Choroid plexus epithelial cell (primary cell): Measurements from ENCODE around the gene MELK.

Experiments used
- DNase-seq: peaks from one replicate; pipeline ENCODE4 v3.0.0-alpha.2; 2010; ENCODE audit warnings: low read depth
- H3K4me3 ChIP-seq: 2 replicates; pipeline ENCODE4 v1.5.1; 2011; ENCODE audit warnings: low read depth, mild to moderate bottlenecking, control low read depth, low read length, moderate library complexity
- CTCF ChIP-seq: conservative IDR thresholded peaks from 2 replicates; pipeline ENCODE4 v1.5.1; 2011; ENCODE audit warnings: low read depth, mild to moderate bottlenecking, control low read depth, inconsistent platforms, low read length, moderate library complexity

Gene MELK

GRCh38 chr9:36665387-36665786, 92.7 kb downstream of the MELK start:
- TF ChIP-seq CTCF = no peak
- peak; percentile 39 for DNase-seq

GRCh38 chr9:36665921-36666431, 93.3 kb downstream of the MELK start:
- no peak overlapping the region for H3K4me3 ChIP-seq
- no peak for TF ChIP-seq CTCF
- DNase-seq = peak; percentile 45

More at GRCh38 chr9:36665387-36665786, 92.7 kb downstream of the MELK start:
- H3K4me3 ChIP-seq = no peak overlapping the region

DNA sequence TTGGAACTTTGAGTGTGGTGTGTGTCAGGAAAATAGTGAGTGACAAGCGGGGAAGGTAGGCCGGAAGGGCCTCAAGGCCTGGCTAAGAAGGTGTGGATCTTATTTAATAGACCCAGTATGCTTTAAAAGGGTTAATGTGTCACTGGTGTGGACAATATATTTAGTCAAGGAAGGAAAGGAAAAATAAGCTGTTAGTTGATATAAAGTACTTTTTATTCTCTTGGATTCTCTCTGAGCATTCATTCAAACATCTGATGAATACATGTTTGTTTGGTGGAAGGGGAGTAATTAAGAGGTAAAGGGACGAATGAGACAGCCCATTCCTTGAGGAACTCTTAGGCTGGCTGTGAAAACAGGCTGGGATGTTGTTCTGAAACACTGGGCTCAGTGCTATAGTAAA, 98.9 kb downstream of the MELK start:
- H3K4me3 ChIP-seq = no peak overlapping the region
- TF ChIP-seq CTCF = no peak
- DNase-seq = no peak

DNA sequence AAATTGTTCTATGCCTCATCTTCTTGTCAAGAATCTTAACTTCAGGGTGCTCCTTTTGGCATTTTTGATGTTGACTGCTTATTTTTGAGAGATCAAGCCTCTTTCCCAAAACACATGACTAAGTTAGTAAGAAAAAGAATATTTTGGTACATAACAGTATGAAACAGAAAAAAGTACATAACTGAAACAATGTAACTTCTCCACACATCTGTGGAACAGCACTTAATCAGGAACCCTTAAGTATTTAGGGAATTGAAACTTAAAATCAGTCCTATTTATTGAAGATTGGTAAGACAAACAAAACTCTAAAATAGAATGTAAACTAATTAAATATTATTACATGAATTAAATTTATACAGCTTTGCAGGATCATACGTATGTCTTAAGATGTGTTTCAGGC, 103.4 kb downstream of the MELK start:
- no peak for TF ChIP-seq CTCF
- no peak overlapping the region for H3K4me3 ChIP-seq
- DNase-seq = no peak

DNA sequence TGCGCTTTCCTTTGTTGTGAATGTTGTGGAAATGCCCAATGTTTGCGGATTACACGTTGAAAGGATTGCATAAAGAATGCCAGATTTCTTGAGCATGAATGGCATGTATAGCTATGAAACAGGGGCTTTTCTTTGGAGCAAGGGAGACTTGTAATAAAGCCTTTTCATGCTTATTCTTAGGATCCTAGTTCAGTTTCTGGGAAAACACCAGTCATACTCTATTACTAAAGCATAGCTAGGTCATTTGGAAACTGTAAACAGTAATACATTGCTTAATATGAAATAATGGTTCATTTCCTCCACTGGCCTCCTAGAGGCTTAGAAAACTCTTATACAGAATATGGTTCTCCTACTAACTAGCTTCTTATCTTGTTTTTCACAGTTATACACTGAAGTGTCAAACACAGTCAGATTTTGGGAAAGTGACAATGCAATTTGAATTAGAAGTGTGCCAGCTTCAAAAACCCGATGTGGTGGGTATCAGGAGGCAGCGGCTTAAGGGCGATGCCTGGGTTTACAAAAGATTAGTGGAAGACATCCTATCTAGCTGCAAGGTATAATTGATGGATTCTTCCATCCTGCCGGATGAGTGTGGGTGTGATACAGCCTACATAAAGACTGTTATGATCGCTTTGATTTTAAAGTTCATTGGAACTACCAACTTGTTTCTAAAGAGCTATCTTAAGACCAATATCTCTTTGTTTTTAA, 104.2 kb downstream of the MELK start:
- H3K4me3 ChIP-seq = no peak overlapping the region
- no peak for DNase-seq
- no peak for TF ChIP-seq CTCF

GRCh38 chr9:36677611-36678010, 104.9 kb downstream of the MELK start:
- DNase-seq = no peak
- H3K4me3 ChIP-seq = no peak overlapping the region
- TF ChIP-seq CTCF = no peak

DNA sequence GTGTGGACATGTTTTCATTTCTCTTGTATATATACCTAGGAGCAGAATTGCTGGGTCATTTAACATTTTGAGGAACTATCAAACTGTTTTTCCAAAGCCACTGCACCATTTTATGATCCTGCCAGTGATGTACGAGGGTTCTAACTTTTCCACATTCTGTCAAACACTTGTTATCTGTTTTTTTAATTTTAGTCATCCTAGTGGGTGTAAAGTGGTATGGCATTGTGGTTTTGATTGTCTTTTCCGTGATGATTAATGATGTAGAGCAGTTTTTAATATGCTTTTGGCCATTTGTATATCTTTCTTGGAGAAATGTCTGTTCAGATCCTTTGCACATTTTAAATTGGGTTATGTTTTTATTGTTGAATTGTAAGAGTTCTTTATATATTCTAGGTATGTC, 107.0 kb downstream of the MELK start:
- DNase-seq = no peak
- H3K4me3 ChIP-seq = no peak overlapping the region
- no peak for TF ChIP-seq CTCF
